ENCODE measurements around the gene HMGN3. TPM values are rescaled to one million over a fixed set of nuclear protein-coding genes. Genes with fewer than 3 reads are reported as not detected.

Gene HMGN3
- total RNA-seq, 1 experiment from 2014 or later: 183 TPM

DNA sequence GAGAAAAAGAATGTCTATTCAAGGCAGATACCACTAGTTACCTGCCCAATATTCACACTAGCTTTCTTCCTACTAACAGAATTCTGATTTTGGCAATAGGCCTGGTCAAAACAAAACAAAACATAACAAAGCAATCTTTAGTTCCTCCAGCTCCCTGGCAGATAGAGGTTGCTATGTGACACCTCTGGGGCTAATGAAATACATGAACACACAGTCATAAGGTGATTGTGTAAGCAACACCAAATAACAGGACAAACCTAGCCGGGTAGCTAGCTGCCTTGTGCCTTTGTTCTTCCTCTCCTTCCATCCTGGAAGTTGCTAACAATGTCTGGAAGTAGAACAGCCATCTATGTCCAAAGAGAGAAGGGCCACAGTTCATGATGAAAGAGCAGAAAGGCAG lies 6.0 kb upstream of the HMGN3 start:
- H3K79me1 ChIP-seq (ENCODE audit: insufficient read depth, low read depth, low read length, poor library complexity, severe bottlenecking): no peaks in the 10 kb centered on the region
- H3K4me3 Mint-ChIP-seq: no peak overlapping the region
- H3K4me2 ChIP-seq (ENCODE audit: insufficient read depth, insufficient read length, low read length): no peak overlapping the region
- whole genome bisulfite sequencing (ENCODE audit: extremely low coverage, insufficient read length, low lambda C conversion rate): no CpG with 5 or more reads among the region's 1 CpG
- H3K36me3 Mint-ChIP-seq (ENCODE audit: insufficient read depth in 1 of 3, low read depth in 3 of 3): peaks cover 0 to 2% (median 0%) of the 10 kb centered on the region in 3 experiments; a peak in 1 of 7 replicates
- H3K9me3 ChIP-seq (ENCODE audit: control insufficient read depth, low read depth, low read length): no peaks in the 10 kb centered on the region
- no peak overlapping the region for H3K27ac Mint-ChIP-seq
- no peaks in the 10 kb centered on the region for H3K23me2 ChIP-seq (ENCODE audit: insufficient read length, low read depth, low read length, poor library complexity, severe bottlenecking)
- H3K27me3 ChIP-seq (ENCODE audit: insufficient read depth, low read length): no peaks in the 10 kb centered on the region
- no peak overlapping the region for H2BK20ac ChIP-seq (ENCODE audit: low read depth, low read length, poor library complexity, severe bottlenecking)
- 0 out of 2 replicates have a peak, but pooled peaks cover 1% of the 10 kb centered on the region for H3K27me3 Mint-ChIP-seq (ENCODE audit: low read depth)
- no peak overlapping the region for H4K8ac ChIP-seq (replicated peaks; ENCODE audit: insufficient read length, low read depth, low read length)
- no peak overlapping the region for H3K9ac ChIP-seq (ENCODE audit: extremely low read depth, insufficient read length, low read length)
- H2BK15ac ChIP-seq (ENCODE audit: low read depth, low read length): no peak overlapping the region
- 0 out of 5 replicates have a peak, but pooled peaks cover 0 to 3% of the 10 kb centered on the region in 2 experiments for H3K9me3 Mint-ChIP-seq
- H3K4me1 ChIP-seq (ENCODE audit: insufficient read depth, low read length): no peaks in the 10 kb centered on the region
- H2AK5ac ChIP-seq (ENCODE audit: insufficient read length, low read length): no peak overlapping the region
- H3K23ac ChIP-seq (ENCODE audit: insufficient read length, low read depth, low read length): no peak overlapping the region
- no peak overlapping the region for H3K56ac ChIP-seq (ENCODE audit: insufficient read length, low read depth, low read length)
- H4K91ac ChIP-seq (ENCODE audit: insufficient read length, low read depth, low read length): no peak overlapping the region
- H4K5ac ChIP-seq (ENCODE audit: insufficient read length, low read depth, low read length): no peak overlapping the region
- no peak overlapping the region for H3T11ph ChIP-seq (ENCODE audit: low read length)
- TF ChIP-seq, protein P1, sequence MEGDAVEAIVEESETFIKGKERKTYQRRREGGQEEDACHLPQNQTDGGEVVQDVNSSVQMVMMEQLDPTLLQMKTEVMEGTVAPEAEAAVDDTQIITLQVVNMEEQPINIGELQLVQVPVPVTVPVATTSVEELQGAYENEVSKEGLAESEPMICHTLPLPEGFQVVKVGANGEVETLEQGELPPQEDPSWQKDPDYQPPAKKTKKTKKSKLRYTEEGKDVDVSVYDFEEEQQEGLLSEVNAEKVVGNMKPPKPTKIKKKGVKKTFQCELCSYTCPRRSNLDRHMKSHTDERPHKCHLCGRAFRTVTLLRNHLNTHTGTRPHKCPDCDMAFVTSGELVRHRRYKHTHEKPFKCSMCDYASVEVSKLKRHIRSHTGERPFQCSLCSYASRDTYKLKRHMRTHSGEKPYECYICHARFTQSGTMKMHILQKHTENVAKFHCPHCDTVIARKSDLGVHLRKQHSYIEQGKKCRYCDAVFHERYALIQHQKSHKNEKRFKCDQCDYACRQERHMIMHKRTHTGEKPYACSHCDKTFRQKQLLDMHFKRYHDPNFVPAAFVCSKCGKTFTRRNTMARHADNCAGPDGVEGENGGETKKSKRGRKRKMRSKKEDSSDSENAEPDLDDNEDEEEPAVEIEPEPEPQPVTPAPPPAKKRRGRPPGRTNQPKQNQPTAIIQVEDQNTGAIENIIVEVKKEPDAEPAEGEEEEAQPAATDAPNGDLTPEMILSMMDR (conservative IDR thresholded peaks at IDR 0.05): no peak
- no peaks in the 10 kb centered on the region for H4K20me1 ChIP-seq (ENCODE audit: control insufficient read depth, insufficient read depth, insufficient read length)
- no peak overlapping the region for H2AFZ ChIP-seq (ENCODE audit: low read length)
- H3K18ac ChIP-seq (ENCODE audit: insufficient read length, low read depth, low read length): no peak overlapping the region
- no peak overlapping the region for H3K14ac ChIP-seq (ENCODE audit: insufficient read depth, low read length)
- H3K4me1 Mint-ChIP-seq: peaks cover 3 to 4% of the 10 kb centered on the region in 2 experiments; a peak in 2 of 4 replicates
- no peak overlapping the region for H2BK5ac ChIP-seq (ENCODE audit: insufficient read length, low read length)
- DNase-seq: no peak
- no peak overlapping the region for H3K27ac ChIP-seq (ENCODE audit: insufficient read length, low read depth, low read length)
- no peak overlapping the region for H2BK120ac ChIP-seq (ENCODE audit: low read depth, low read length, poor library complexity, severe bottlenecking)
- H3K4ac ChIP-seq (ENCODE audit: low read depth, low read length): no peak overlapping the region
- no peak overlapping the region for H2BK12ac ChIP-seq (ENCODE audit: insufficient read length, low read depth, low read length)
- no peaks in the 10 kb centered on the region for H3K79me2 ChIP-seq (ENCODE audit: insufficient read depth, low read length)

All from H9 (cell line).